GM23338 (cell line): ENCODE measurements around the gene RPS6KA4.

Source experiments
- EZH2 ChIP-seq: fragments of 200-600 bp; sonication (generic); IDR thresholded peaks from one replicate; pipeline ENCODE4 v1.8.0; 2017; ENCODE audit warnings: antibody characterized with exemption, mild to moderate bottlenecking, low read depth; ENCODE audit not compliant: unreplicated experiment
- EZH2phosphoT487 ChIP-seq: fragments of 200-600 bp; sonication (generic); IDR thresholded peaks from one replicate; pipeline ENCODE4 v1.8.1; 2018; ENCODE audit warnings: antibody characterized with exemption; ENCODE audit not compliant: unreplicated experiment
- JUNB ChIP-seq: IDR thresholded peaks from one replicate; pipeline ENCODE4 v1.6.1; 2016; ENCODE audit warnings: antibody characterized with exemption; ENCODE audit not compliant: unreplicated experiment
- POLR2AphosphoS5 ChIP-seq: IDR thresholded peaks from 2 replicates; pipeline ENCODE4 v1.6.1; 2016; ENCODE audit warnings: antibody characterized with exemption, low read depth
- ZNF331 ChIP-seq: fragments of 250-450 bp; sonication (Bioruptor Pico); IDR thresholded peaks from 2 replicates; pipeline ENCODE4 v1.5.0; 2020; ENCODE audit warnings: low read depth, mild to moderate bottlenecking, moderate library complexity
- TF ChIP-seq, protein P1 (sequence below), 2 experiments: fragments of 200-600 bp in 1 of 2; sonication (generic) in 1 of 2; conservative IDR thresholded peaks; 2 replicates each; pipeline versions ENCODE4 v1.5.1 to v1.6.1; 2016 to 2017; ENCODE audit warnings: antibody characterized with exemption in 2 of 2, low read depth in 2 of 2, mild to moderate bottlenecking in 2 of 2, moderate library complexity in 1 of 2

DNA sequence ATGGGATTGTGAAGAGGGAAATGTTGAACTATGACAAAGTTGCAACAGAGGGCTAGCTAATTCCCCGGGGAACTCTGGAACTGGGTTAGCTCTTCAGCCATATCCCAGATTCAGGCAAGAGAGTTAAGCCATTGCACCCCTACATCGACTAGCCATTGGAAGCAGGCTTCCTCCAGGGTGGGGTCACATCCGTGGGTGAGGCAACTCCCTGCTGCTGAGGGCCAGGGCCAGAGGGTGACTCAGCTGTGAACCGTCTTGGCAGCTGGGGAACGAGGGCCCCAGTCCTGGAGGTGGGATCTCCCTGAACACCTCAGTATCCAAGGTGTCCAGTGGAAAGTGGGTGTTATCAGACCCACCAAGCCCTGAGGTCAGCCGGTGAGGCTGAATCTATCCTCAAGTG lies 41.1 kb downstream of the RPS6KA4 start:
- TF ChIP-seq EZH2 (no peak), POLR2AphosphoS5 (no peak), EZH2phosphoT487 (no peak), ZNF331 (CRISPR knock-in tag) (no peak), JUNB (no peak)
- TF ChIP-seq, protein P1, sequence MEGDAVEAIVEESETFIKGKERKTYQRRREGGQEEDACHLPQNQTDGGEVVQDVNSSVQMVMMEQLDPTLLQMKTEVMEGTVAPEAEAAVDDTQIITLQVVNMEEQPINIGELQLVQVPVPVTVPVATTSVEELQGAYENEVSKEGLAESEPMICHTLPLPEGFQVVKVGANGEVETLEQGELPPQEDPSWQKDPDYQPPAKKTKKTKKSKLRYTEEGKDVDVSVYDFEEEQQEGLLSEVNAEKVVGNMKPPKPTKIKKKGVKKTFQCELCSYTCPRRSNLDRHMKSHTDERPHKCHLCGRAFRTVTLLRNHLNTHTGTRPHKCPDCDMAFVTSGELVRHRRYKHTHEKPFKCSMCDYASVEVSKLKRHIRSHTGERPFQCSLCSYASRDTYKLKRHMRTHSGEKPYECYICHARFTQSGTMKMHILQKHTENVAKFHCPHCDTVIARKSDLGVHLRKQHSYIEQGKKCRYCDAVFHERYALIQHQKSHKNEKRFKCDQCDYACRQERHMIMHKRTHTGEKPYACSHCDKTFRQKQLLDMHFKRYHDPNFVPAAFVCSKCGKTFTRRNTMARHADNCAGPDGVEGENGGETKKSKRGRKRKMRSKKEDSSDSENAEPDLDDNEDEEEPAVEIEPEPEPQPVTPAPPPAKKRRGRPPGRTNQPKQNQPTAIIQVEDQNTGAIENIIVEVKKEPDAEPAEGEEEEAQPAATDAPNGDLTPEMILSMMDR (conservative IDR thresholded peaks at IDR 0.05; ENCODE audit: low read depth in 2 of 2) = no peak
